ENCODE data around the gene NRG2. TPM values are rescaled to one million over a fixed set of nuclear protein-coding genes. Genes with fewer than 3 reads are reported as not detected.

NRG2 gene
- total RNA-seq, 1 donor from 2014 or later = 0.81 TPM

DNA sequence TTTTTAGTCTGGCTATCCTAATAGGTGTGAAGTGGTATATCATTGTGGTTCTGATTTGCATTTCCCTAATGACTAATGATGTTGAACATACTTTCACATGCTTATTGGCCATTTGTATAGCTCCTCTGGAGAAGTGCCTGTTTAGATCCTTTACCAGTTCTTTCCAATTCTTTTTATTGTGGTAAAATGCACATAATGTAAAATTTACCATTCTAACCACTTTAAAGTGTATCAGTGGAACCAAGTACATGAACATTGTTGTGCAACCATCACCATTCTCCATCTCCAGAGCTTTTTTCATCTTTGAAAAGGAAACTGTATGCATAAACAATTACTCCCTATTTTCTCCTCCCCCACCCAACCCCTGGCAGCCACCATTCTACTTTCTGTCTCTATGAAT, 95.4 kb downstream of the NRG2 start:
- TF ChIP-seq, protein P1, sequence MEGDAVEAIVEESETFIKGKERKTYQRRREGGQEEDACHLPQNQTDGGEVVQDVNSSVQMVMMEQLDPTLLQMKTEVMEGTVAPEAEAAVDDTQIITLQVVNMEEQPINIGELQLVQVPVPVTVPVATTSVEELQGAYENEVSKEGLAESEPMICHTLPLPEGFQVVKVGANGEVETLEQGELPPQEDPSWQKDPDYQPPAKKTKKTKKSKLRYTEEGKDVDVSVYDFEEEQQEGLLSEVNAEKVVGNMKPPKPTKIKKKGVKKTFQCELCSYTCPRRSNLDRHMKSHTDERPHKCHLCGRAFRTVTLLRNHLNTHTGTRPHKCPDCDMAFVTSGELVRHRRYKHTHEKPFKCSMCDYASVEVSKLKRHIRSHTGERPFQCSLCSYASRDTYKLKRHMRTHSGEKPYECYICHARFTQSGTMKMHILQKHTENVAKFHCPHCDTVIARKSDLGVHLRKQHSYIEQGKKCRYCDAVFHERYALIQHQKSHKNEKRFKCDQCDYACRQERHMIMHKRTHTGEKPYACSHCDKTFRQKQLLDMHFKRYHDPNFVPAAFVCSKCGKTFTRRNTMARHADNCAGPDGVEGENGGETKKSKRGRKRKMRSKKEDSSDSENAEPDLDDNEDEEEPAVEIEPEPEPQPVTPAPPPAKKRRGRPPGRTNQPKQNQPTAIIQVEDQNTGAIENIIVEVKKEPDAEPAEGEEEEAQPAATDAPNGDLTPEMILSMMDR (IDR thresholded peaks at IDR 0.05; ENCODE audit: partially characterized antibody, unreplicated experiment) = no peak
- no peak overlapping the region for H3K4me3 Mint-ChIP-seq (ENCODE audit: unreplicated experiment)

DNA sequence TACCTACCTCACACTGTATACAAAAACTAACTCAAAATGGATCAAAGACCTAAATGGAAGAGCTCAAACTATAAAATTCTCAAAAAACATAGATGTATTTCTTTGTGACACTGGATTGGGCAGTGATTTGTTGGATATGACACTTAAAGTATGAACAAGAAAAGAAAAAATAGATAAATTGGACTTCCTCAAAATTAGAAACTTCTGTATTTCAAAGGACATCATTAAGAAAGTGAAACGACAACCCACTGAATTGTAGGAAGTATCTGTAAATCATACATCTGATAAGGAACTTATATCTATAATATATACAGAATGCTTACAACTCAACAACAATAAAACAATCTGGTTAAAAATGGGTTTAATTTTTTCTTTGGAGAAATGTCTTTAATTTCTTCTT, 96.7 kb downstream of the NRG2 start:
- TF ChIP-seq, protein P1 (IDR thresholded peaks at IDR 0.05; ENCODE audit: partially characterized antibody, unreplicated experiment) = no peak
- peaks cover 4% of the 10 kb centered on the region for H3K36me3 Mint-ChIP-seq (ENCODE audit: unreplicated experiment)
- H3K27ac Mint-ChIP-seq (ENCODE audit: unreplicated experiment) = no peak overlapping the region
- H3K9me3 Mint-ChIP-seq (ENCODE audit: unreplicated experiment) = peaks cover 2% of the 10 kb centered on the region
- H3K4me1 Mint-ChIP-seq (ENCODE audit: low read depth, unreplicated experiment) = no peaks in the 10 kb centered on the region
- DNase-seq = no peak
- H3K27me3 Mint-ChIP-seq (ENCODE audit: unreplicated experiment) = peaks cover 1% of the 10 kb centered on the region
- H3K4me3 Mint-ChIP-seq (ENCODE audit: unreplicated experiment) = no peak overlapping the region

More for the DNA sequence above, 95.4 kb downstream of the NRG2 start:
- Mint-ChIP-seq H3K36me3 (ENCODE audit: unreplicated experiment) (peaks cover 4% of the 10 kb centered on the region), H3K9me3 (ENCODE audit: unreplicated experiment) (no peaks in the 10 kb centered on the region), H3K27ac (ENCODE audit: unreplicated experiment) (no peak overlapping the region), H3K4me1 (ENCODE audit: low read depth, unreplicated experiment) (no peaks in the 10 kb centered on the region), H3K27me3 (ENCODE audit: unreplicated experiment) (peaks cover 1% of the 10 kb centered on the region)
- no peak for DNase-seq

DNA sequence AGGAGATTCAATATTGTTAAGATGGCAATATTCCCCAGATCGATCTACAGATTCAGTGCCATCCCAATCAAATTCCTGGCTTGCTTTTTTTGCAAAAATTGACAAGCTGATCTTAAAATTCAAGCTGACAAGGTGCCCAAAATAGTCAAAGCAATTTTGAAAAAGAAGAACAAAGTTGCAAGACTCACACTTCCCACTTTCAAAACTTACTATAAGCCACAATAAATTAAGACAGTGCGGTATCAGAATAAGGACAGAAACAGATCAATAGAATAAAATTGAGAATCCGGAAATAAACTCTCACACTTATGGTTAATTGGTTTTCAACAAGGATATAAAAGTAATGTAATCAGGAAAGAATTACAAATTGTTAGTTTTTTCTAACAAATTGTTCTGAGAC, 97.1 kb downstream of the NRG2 start:
- TF ChIP-seq, protein P1 (IDR thresholded peaks at IDR 0.05; ENCODE audit: partially characterized antibody, unreplicated experiment) = no peak
- peaks cover 1% of the 10 kb centered on the region for H3K27me3 Mint-ChIP-seq (ENCODE audit: unreplicated experiment)
- no peaks in the 10 kb centered on the region for H3K4me1 Mint-ChIP-seq (ENCODE audit: low read depth, unreplicated experiment)
- DNase-seq = no peak
- H3K27ac Mint-ChIP-seq (ENCODE audit: unreplicated experiment) = no peak overlapping the region
- H3K36me3 Mint-ChIP-seq (ENCODE audit: unreplicated experiment) = peaks cover 4% of the 10 kb centered on the region
- no peak overlapping the region for H3K4me3 Mint-ChIP-seq (ENCODE audit: unreplicated experiment)
- peaks cover 2% of the 10 kb centered on the region for H3K9me3 Mint-ChIP-seq (ENCODE audit: unreplicated experiment)

DNA sequence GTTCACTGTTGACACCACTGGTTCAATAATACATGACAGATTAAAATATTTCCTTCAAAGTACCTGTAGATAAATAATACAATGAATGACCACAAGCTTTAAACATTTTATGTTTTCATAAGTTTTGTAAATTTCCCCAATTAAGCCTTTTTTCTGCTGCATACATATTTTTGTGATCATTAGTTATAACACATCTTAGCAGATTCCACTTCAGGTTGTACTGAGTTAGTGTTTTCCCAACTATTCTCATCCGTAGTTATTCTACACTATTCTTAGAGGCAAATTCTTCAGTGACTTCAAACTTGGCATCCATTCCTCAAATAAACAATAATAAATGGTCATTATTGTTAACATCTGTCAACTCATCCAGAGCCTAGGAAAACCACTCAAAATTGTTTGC, 100.9 kb downstream of the NRG2 start:
- Mint-ChIP-seq H3K4me3 (ENCODE audit: unreplicated experiment) (no peak overlapping the region), H3K9me3 (ENCODE audit: unreplicated experiment) (peaks cover 2% of the 10 kb centered on the region), H3K36me3 (ENCODE audit: unreplicated experiment) (peaks cover 11% of the 10 kb centered on the region), H3K27me3 (ENCODE audit: unreplicated experiment) (peaks cover 3% of the 10 kb centered on the region), H3K27ac (ENCODE audit: unreplicated experiment) (no peak overlapping the region), H3K4me1 (ENCODE audit: low read depth, unreplicated experiment) (no peaks in the 10 kb centered on the region)
- no peak for DNase-seq
- TF ChIP-seq, protein P1 (IDR thresholded peaks at IDR 0.05; ENCODE audit: partially characterized antibody, unreplicated experiment) = no peak

DNA sequence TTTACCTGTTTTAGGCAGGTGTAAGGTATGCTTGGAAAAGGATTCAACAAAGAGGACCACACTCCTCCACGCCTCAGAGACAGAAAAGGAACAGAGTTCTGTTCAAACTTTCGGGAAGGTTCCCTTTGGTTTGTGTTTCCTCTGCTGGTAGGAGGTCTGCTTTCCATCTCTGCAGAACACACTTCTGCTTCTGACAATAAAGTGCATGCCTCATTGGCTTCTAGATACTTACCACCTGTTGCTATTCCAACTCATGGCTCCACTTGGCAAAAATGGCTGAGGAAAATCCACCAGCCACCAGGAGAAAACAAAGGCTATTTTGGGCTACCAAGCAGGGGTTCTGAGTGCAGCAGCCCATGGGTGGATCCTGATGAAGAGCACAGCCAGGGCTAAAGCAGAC, 112.7 kb downstream of the NRG2 start:
- Mint-ChIP-seq H3K9me3 (ENCODE audit: unreplicated experiment) (no peaks in the 10 kb centered on the region), H3K4me3 (ENCODE audit: unreplicated experiment) (no peak overlapping the region), H3K4me1 (ENCODE audit: low read depth, unreplicated experiment) (no peaks in the 10 kb centered on the region), H3K36me3 (ENCODE audit: unreplicated experiment) (no peaks in the 10 kb centered on the region), H3K27me3 (ENCODE audit: unreplicated experiment) (no peaks in the 10 kb centered on the region), H3K27ac (ENCODE audit: unreplicated experiment) (no peak overlapping the region)
- no peak for DNase-seq
- TF ChIP-seq, protein P1 (IDR thresholded peaks at IDR 0.05; ENCODE audit: partially characterized antibody, unreplicated experiment) = no peak
